HEK293 (cell line): ENCODE measurements around the gene CD300LF.

Experiments used
- CTCF ChIA-PET: fragments of 350-600 bp; formaldehyde crosslinking; extraction: SDS; loops from one replicate; lab custom pipeline; 2021; ENCODE audit warnings: antibody characterized with exemption; lab: Yijun Ruan, JAX
- POLR2A ChIA-PET: fragments of 300-600 bp; formaldehyde crosslinking; extraction: SDS; loops from one replicate; lab custom pipeline; 2020; ENCODE audit warnings: antibody characterized with exemption, inconsistent platforms; lab: Yijun Ruan, JAX
- H3K27ac ChIP-seq: fragments of 200-500 bp; sonication (Bioruptor generic); 2 replicates; pipeline ENCODE4 v1.5.1; 2014; ENCODE audit warnings: low read depth, low read length, control low read depth, inconsistent platforms; ENCODE audit errors: extremely low read depth
- H3K36me3 ChIP-seq, 2 experiments: fragments of 200-500 bp in 1 of 2; sonication (Bioruptor generic) in 1 of 2; 1 replicate in 1 of 2; 2 replicates in 1 of 2; pipeline ENCODE4 v1.5.1; 2014 to 2017; ENCODE audit warnings: inconsistent platforms in 2 of 2, low read length in 2 of 2; ENCODE audit not compliant: control insufficient read depth in 2 of 2, insufficient read depth in 1 of 2
- H3K4me1 ChIP-seq: fragments of 200-500 bp; sonication (Bioruptor generic); 2 replicates; pipeline ENCODE4 v1.5.1; 2014; ENCODE audit warnings: mild to moderate bottlenecking, low read length, inconsistent platforms; ENCODE audit not compliant: control insufficient read depth, insufficient read depth
- H3K4me3 ChIP-seq: 2 replicates; pipeline ENCODE4 v1.5.1; 2011; ENCODE audit warnings: low read depth, mild to moderate bottlenecking, control low read depth, low read length, moderate library complexity
- H3K9me3 ChIP-seq: fragments of 200-500 bp; sonication (Bioruptor generic); 2 replicates; pipeline ENCODE4 v1.5.1; 2014; ENCODE audit warnings: low read depth, low read length, inconsistent platforms; ENCODE audit not compliant: control insufficient read depth, insufficient read depth
- EGR2 ChIP-seq: fragments of 450-650 bp; formaldehyde crosslinking; IDR thresholded peaks from 2 replicates; pipeline ENCODE4 v1.5.1; 2016; ENCODE audit warnings: low read depth, missing biosample characterization, missing genetic modification characterization
- MYNN ChIP-seq: fragments of 450-650 bp; formaldehyde crosslinking; IDR thresholded peaks from 2 replicates; pipeline ENCODE4 v1.5.1; 2016; ENCODE audit warnings: missing biosample characterization, missing genetic modification characterization, borderline replicate concordance
- REPIN1 ChIP-seq: fragments of 450-650 bp; formaldehyde crosslinking; IDR thresholded peaks from 2 replicates; pipeline ENCODE4 v1.5.1; 2017; ENCODE audit warnings: missing biosample characterization, missing genetic modification characterization, low read depth
- SALL2 ChIP-seq: fragments of 450-650 bp; formaldehyde crosslinking; IDR thresholded peaks from 2 replicates; pipeline ENCODE4 v1.5.0; 2017; ENCODE audit warnings: missing biosample characterization, mild to moderate bottlenecking, missing genetic modification characterization, borderline replicate concordance
- SP3 ChIP-seq: fragments of 450-650 bp; formaldehyde crosslinking; IDR thresholded peaks from 2 replicates; pipeline ENCODE4 v1.5.1; 2016; ENCODE audit warnings: missing biosample characterization, missing genetic modification characterization
- ZFP3 ChIP-seq: fragments of 450-650 bp; formaldehyde crosslinking; IDR thresholded peaks from 2 replicates; pipeline ENCODE4 v1.5.1; 2016; ENCODE audit warnings: low read depth, missing biosample characterization, missing genetic modification characterization
- ZFP41 ChIP-seq: fragments of 450-650 bp; formaldehyde crosslinking; IDR thresholded peaks from 2 replicates; pipeline ENCODE4 v1.5.1; 2016; ENCODE audit warnings: missing biosample characterization, missing genetic modification characterization, borderline replicate concordance
- ZNF324 ChIP-seq: fragments of 450-650 bp; formaldehyde crosslinking; IDR thresholded peaks from 2 replicates; pipeline ENCODE4 v1.5.1; 2016; ENCODE audit warnings: missing biosample characterization, missing genetic modification characterization
- ZNF350 ChIP-seq: fragments of 450-650 bp; formaldehyde crosslinking; IDR thresholded peaks from 2 replicates; pipeline ENCODE4 v1.5.0; 2017; ENCODE audit warnings: missing biosample characterization, mild to moderate bottlenecking, missing genetic modification characterization
- ZNF354C ChIP-seq: fragments of 450-650 bp; formaldehyde crosslinking; IDR thresholded peaks from 2 replicates; pipeline ENCODE4 v1.5.1; 2016; ENCODE audit warnings: missing biosample characterization, missing genetic modification characterization, low read depth, borderline replicate concordance
- ZNF394 ChIP-seq: fragments of 450-650 bp; formaldehyde crosslinking; IDR thresholded peaks from 2 replicates; pipeline ENCODE4 v1.5.1; 2016; ENCODE audit warnings: missing biosample characterization, missing genetic modification characterization, mild to moderate bottlenecking, moderate library complexity, borderline replicate concordance
- ZNF423 ChIP-seq: fragments of 450-650 bp; formaldehyde crosslinking; IDR thresholded peaks from 2 replicates; pipeline ENCODE4 v1.5.1; 2016; ENCODE audit warnings: missing biosample characterization, missing genetic modification characterization
- ZNF514 ChIP-seq: fragments of 450-650 bp; formaldehyde crosslinking; IDR thresholded peaks from 2 replicates; pipeline ENCODE4 v1.5.1; 2016; ENCODE audit warnings: missing biosample characterization, missing genetic modification characterization
- ZNF707 ChIP-seq: fragments of 450-650 bp; formaldehyde crosslinking; IDR thresholded peaks from 2 replicates; pipeline ENCODE4 v1.5.1; 2016; ENCODE audit warnings: missing biosample characterization, missing genetic modification characterization
- ZNF768 ChIP-seq: fragments of 450-650 bp; formaldehyde crosslinking; IDR thresholded peaks from 2 replicates; pipeline ENCODE4 v1.5.1; 2018; ENCODE audit warnings: missing biosample characterization, mild to moderate bottlenecking, missing genetic modification characterization
- ZNF843 ChIP-seq: fragments of 450-650 bp; formaldehyde crosslinking; IDR thresholded peaks from 2 replicates; pipeline ENCODE4 v1.5.1; 2016; ENCODE audit warnings: missing biosample characterization, missing genetic modification characterization
- ZSCAN16 ChIP-seq: fragments of 450-650 bp; formaldehyde crosslinking; IDR thresholded peaks from 2 replicates; pipeline ENCODE4 v1.5.1; 2016; ENCODE audit warnings: missing biosample characterization, missing genetic modification characterization
- ZSCAN5A ChIP-seq: fragments of 450-650 bp; formaldehyde crosslinking; IDR thresholded peaks from 2 replicates; pipeline ENCODE4 v1.5.1; 2016; ENCODE audit warnings: missing biosample characterization, missing genetic modification characterization
- TF ChIP-seq, protein P1 (sequence below): fragments of 450-650 bp; formaldehyde crosslinking; conservative IDR thresholded peaks from 2 replicates; pipeline ENCODE4 v1.5.1; 2016; ENCODE audit warnings: low read depth, missing biosample characterization, missing genetic modification characterization
- TF ChIP-seq, protein P2 (sequence below): fragments of 450-650 bp; formaldehyde crosslinking; IDR thresholded peaks from 2 replicates; pipeline ENCODE4 v1.5.1; 2016; ENCODE audit warnings: missing biosample characterization, missing genetic modification characterization

CD300LF gene

GRCh38 chr17:74671031-74671771 is 41.5 kb downstream of the CD300LF start (continued):
- TF ChIP-seq ZNF768 (tag by site-specific recombination) (no peak; the same call in 1 of the 2 replicates), EGR2 (no peak), ZNF394 (tag by site-specific recombination) (no peak)
- TF ChIP-seq, protein P1, sequence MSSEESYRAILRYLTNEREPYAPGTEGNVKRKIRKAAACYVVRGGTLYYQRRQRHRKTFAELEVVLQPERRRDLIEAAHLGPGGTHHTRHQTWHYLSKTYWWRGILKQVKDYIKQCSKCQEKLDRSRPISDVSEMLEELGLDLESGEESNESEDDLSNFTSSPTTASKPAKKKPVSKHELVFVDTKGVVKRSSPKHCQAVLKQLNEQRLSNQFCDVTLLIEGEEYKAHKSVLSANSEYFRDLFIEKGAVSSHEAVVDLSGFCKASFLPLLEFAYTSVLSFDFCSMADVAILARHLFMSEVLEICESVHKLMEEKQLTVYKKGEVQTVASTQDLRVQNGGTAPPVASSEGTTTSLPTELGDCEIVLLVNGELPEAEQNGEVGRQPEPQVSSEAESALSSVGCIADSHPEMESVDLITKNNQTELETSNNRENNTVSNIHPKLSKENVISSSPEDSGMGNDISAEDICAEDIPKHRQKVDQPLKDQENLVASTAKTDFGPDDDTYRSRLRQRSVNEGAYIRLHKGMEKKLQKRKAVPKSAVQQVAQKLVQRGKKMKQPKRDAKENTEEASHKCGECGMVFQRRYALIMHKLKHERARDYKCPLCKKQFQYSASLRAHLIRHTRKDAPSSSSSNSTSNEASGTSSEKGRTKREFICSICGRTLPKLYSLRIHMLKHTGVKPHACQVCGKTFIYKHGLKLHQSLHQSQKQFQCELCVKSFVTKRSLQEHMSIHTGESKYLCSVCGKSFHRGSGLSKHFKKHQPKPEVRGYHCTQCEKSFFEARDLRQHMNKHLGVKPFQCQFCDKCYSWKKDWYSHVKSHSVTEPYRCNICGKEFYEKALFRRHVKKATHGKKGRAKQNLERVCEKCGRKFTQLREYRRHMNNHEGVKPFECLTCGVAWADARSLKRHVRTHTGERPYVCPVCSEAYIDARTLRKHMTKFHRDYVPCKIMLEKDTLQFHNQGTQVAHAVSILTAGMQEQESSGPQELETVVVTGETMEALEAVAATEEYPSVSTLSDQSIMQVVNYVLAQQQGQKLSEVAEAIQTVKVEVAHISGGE: no peak

- no peak for TF ChIP-seq ZSCAN16 (tag by site-specific recombination)
- TF ChIP-seq ZNF423 (tag by site-specific recombination): no peak
- no peak for TF ChIP-seq ZSCAN5A
- TF ChIP-seq ZNF350 (tag by site-specific recombination): no peak
- TF ChIP-seq ZNF707 (tag by site-specific recombination): no peak
- TF ChIP-seq, all 188 proteins: peak for 0
- ChIA-PET POLR2A (no interaction called here), CTCF (interaction anchor here (0.7 to 5.0 kb wide), 4 partner anchors 13 to 389 kb away, joined by 3 to 36 read pairs (median 4); no protein-coding TSS in a partner anchor)
- Histone ChIP-seq H3K4me1 (no peaks in the 10 kb centered on the region), H3K27ac (no peak overlapping the region), H3K4me3 (no peak overlapping the region), H3K9me3 (no peaks in the 10 kb centered on the region), H3K36me3 (no peaks in the 10 kb centered on the region)
Measured at GRCh38 chr17:74670329-74670728, 42.4 kb downstream of the CD300LF start.

DNA sequence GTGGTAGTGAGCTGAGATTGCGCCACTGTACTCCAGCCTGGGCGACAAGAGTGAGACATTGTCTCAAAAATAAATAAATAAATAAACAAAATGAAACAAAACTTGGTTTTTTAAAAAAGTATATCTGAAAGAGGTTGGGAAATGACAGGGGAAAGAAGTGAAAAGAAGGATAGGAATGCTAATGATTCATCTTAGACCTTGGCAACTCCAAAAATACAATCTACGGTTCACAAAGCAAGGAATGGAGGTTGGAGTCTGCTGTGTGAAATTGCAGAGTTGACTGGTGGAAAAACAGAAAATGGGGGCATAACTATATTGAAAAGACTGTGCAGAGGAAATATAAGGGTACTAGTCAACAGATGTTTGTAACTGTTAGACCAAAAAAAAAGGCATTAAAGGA is 49.2 kb downstream of the CD300LF start:
- CTCF ChIA-PET: interaction anchor here (0.7 to 0.9 kb wide), 2 partner anchors 50 to 202 kb away, joined by 3 to 4 read pairs; no protein-coding TSS in a partner anchor
- POLR2A ChIA-PET: no interaction called here
- TF ChIP-seq ZFP3 (tag by site-specific recombination): no peak
- no peak for TF ChIP-seq SP3
- H3K27ac ChIP-seq: no peak overlapping the region
- no peaks in the 10 kb centered on the region for H3K9me3 ChIP-seq
- H3K4me3 ChIP-seq: no peak overlapping the region
- no peaks in the 10 kb centered on the region for H3K36me3 ChIP-seq
- H3K4me1 ChIP-seq: no peaks in the 10 kb centered on the region

GRCh38 chr17:74659889-74660288 is 52.8 kb downstream of the CD300LF start:
- H3K27ac ChIP-seq: no peak overlapping the region
- H3K9me3 ChIP-seq: no peaks in the 10 kb centered on the region
- ChIA-PET POLR2A (interaction anchor here (1.0 kb wide), 1 partner anchor 116 kb away, joined by 3 read pairs; the partner anchor contains the start of gene NAT9), CTCF (interaction anchor here (0.6 to 1.6 kb wide), 7 partner anchors 59 to 1626 kb away, joined by 3 to 9 read pairs (median 4); partner anchors contain the start of gene RAB37)
- no peaks in the 10 kb centered on the region for H3K4me1 ChIP-seq
- H3K36me3 ChIP-seq: no peaks in the 10 kb centered on the region
- no peak overlapping the region for H3K4me3 ChIP-seq
- no peak for TF ChIP-seq ZNF354C (tag by site-specific recombination)
- TF ChIP-seq, protein P2, sequence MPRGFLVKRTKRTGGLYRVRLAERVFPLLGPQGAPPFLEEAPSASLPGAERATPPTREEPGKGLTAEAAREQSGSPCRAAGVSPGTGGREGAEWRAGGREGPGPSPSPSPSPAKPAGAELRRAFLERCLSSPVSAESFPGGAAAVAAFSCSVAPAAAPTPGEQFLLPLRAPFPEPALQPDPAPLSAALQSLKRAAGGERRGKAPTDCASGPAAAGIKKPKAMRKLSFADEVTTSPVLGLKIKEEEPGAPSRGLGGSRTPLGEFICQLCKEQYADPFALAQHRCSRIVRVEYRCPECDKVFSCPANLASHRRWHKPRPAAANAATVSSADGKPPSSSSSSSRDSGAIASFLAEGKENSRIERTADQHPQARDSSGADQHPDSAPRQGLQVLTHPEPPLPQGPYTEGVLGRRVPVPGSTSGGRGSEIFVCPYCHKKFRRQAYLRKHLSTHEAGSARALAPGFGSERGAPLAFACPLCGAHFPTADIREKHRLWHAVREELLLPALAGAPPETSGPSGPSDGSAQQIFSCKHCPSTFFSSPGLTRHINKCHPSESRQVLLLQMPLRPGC (tag by site-specific recombination): no peak
- TF ChIP-seq SALL2 (tag by site-specific recombination): no peak
- TF ChIP-seq ZNF324 (tag by site-specific recombination): no peak
- no peak for TF ChIP-seq MYNN (tag by site-specific recombination)
- no peak for TF ChIP-seq ZNF514 (tag by site-specific recombination)
- no peak for TF ChIP-seq REPIN1
- no peak for TF ChIP-seq ZNF843 (tag by site-specific recombination)
- TF ChIP-seq ZFP41 (tag by site-specific recombination): no peak
